Stimulated activated CD8-positive, alpha-beta memory T cell treated with anti-CD3 and anti-CD28 coated beads, Interleukin-7, amount 100 ng/mL, for 4 hours (primary cell): ENCODE data around the gene KIRREL3.

Experiments
- DNase-seq, 2 donors: peaks; one replicate each; pipeline ENCODE4 v3.0.0-alpha.2; 2020; ENCODE audit warnings: low read depth in 2 of 2

The KIRREL3 gene

GRCh38 chr11:126669416-126669815, 331.2 kb downstream of the KIRREL3 start:
- DNase-seq, result no peak

- no peak for DNase-seq
These were observed 335.9 kb downstream of the KIRREL3 start for GRCh38 chr11:126664643-126665042.

- DNase-seq, result no peak
These were observed 336.6 kb downstream of the KIRREL3 start for GRCh38 chr11:126663749-126664592.

GRCh38 chr11:126662035-126662790, 338.4 kb downstream of the KIRREL3 start:
- DNase-seq, result no peak

- no peak for DNase-seq
These were observed 339.7 kb downstream of the KIRREL3 start for GRCh38 chr11:126660761-126661425.

GRCh38 chr11:126660321-126660720, 340.2 kb downstream of the KIRREL3 start:
- DNase-seq, result no peak

- DNase-seq, result no peak
These were observed 342.1 kb downstream of the KIRREL3 start for GRCh38 chr11:126658306-126659056.

- DNase-seq, result no peak
These were observed 344.8 kb downstream of the KIRREL3 start for GRCh38 chr11:126655807-126656128.

GRCh38 chr11:126654886-126655806, 345.4 kb downstream of the KIRREL3 start:
- DNase-seq, result no peak

GRCh38 chr11:126653040-126653439, 347.5 kb downstream of the KIRREL3 start:
- DNase-seq, result no peak

GRCh38 chr11:126647735-126648134, 352.8 kb downstream of the KIRREL3 start:
- no peak for DNase-seq

GRCh38 chr11:126646701-126647557, 353.6 kb downstream of the KIRREL3 start:
- no peak for DNase-seq

- DNase-seq, result no peak
These were observed 355.4 kb downstream of the KIRREL3 start for GRCh38 chr11:126645186-126645585.

- DNase-seq, result no peak
These were observed 360.4 kb downstream of the KIRREL3 start for GRCh38 chr11:126640186-126640585.

- DNase-seq, result no peak
These were observed 360.9 kb downstream of the KIRREL3 start for GRCh38 chr11:126639692-126640091.

GRCh38 chr11:126638648-126639047, 361.9 kb downstream of the KIRREL3 start:
- DNase-seq, result no peak

GRCh38 chr11:126637795-126638175, 362.8 kb downstream of the KIRREL3 start:
- no peak for DNase-seq

- DNase-seq, result no peak
These were observed 363.4 kb downstream of the KIRREL3 start for GRCh38 chr11:126636911-126637794.

- no peak for DNase-seq
These were observed 365.1 kb downstream of the KIRREL3 start for GRCh38 chr11:126635511-126635910.
